RWPE2 (cell line): ENCODE results near the gene PBX3.

Experiments used
- ATAC-seq: fragments of 200-7000 bp; cut with Tn5 transposase; 3 replicates; pipeline ENCODE4 v1.9.1; 2021; ENCODE audit warnings: low read depth
- DNase-seq: peaks from one replicate; pipeline ENCODE4 v3.0.0-alpha.2; 2020; ENCODE audit warnings: low spot score
- H3K27ac ChIP-seq: fragments of 450-650 bp; 2 replicates; pipeline ENCODE4 v1.5.1; 2017; ENCODE audit warnings: mild to moderate bottlenecking; ENCODE audit not compliant: poor library complexity, severe bottlenecking
- H3K27me3 ChIP-seq: fragments of 250-450 bp; sonication (Bioruptor Pico); 2 replicates; pipeline ENCODE4 v1.5.1; 2021; ENCODE audit warnings: mild to moderate bottlenecking, moderate library complexity; ENCODE audit not compliant: insufficient read depth, poor library complexity, severe bottlenecking
- H3K36me3 ChIP-seq: fragments of 250-450 bp; sonication (Bioruptor Pico); 2 replicates; pipeline ENCODE4 v1.5.1; 2020; ENCODE audit warnings: low read depth, mild to moderate bottlenecking, moderate library complexity
- H3K4me1 ChIP-seq: fragments of 250-450 bp; sonication (Bioruptor Pico); 2 replicates; pipeline ENCODE4 v1.5.1; 2021; ENCODE audit warnings: mild to moderate bottlenecking, moderate library complexity; ENCODE audit not compliant: insufficient read depth, poor library complexity, severe bottlenecking
- H3K4me3 ChIP-seq: fragments of 250-450 bp; sonication (Bioruptor Pico); 2 replicates; pipeline ENCODE4 v1.5.1; 2021; ENCODE audit warnings: mild to moderate bottlenecking, moderate library complexity; ENCODE audit not compliant: severe bottlenecking
- H3K9me3 ChIP-seq: fragments of 250-450 bp; sonication (Bioruptor Pico); 2 replicates; pipeline ENCODE4 v1.5.1; 2021; ENCODE audit warnings: mild to moderate bottlenecking, moderate library complexity; ENCODE audit not compliant: severe bottlenecking
- TF ChIP-seq, protein P1 (sequence below): fragments of 450-650 bp; IDR thresholded peaks from one replicate; pipeline ENCODE4 v1.5.1; 2017; ENCODE audit warnings: mild to moderate bottlenecking, moderate library complexity; ENCODE audit not compliant: poor library complexity, severe bottlenecking

The PBX3 gene

DNA sequence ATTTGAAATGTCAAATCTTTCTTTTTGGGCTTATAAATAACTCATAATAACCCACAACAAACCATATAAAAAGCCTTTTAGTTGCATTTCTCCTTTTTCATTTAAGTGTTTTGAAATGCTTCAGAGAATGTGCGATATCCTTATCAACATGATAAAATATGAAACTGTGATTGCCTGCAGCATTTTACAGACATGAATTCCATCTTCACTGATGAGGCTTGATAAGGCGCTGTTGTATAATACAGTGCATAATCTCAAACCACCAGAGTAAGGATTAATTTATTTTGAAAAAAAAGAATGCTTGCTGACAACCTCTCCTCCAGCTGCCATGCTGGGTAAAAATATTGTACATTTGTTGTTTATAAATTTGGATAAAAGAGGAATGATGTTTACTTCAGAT is 216.8 kb downstream of the PBX3 start:
- peaks cover 12% of the 10 kb centered on the region for H3K36me3 ChIP-seq
- no peaks in the 10 kb centered on the region for H3K27me3 ChIP-seq
- TF ChIP-seq, protein P1, sequence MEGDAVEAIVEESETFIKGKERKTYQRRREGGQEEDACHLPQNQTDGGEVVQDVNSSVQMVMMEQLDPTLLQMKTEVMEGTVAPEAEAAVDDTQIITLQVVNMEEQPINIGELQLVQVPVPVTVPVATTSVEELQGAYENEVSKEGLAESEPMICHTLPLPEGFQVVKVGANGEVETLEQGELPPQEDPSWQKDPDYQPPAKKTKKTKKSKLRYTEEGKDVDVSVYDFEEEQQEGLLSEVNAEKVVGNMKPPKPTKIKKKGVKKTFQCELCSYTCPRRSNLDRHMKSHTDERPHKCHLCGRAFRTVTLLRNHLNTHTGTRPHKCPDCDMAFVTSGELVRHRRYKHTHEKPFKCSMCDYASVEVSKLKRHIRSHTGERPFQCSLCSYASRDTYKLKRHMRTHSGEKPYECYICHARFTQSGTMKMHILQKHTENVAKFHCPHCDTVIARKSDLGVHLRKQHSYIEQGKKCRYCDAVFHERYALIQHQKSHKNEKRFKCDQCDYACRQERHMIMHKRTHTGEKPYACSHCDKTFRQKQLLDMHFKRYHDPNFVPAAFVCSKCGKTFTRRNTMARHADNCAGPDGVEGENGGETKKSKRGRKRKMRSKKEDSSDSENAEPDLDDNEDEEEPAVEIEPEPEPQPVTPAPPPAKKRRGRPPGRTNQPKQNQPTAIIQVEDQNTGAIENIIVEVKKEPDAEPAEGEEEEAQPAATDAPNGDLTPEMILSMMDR = no peak
- ATAC-seq (no peak), DNase-seq (no peak)
- no peaks in the 10 kb centered on the region for H3K9me3 ChIP-seq
- no peak overlapping the region for H3K4me3 ChIP-seq
- H3K4me1 ChIP-seq = no peaks in the 10 kb centered on the region
- no peak overlapping the region for H3K27ac ChIP-seq

DNA sequence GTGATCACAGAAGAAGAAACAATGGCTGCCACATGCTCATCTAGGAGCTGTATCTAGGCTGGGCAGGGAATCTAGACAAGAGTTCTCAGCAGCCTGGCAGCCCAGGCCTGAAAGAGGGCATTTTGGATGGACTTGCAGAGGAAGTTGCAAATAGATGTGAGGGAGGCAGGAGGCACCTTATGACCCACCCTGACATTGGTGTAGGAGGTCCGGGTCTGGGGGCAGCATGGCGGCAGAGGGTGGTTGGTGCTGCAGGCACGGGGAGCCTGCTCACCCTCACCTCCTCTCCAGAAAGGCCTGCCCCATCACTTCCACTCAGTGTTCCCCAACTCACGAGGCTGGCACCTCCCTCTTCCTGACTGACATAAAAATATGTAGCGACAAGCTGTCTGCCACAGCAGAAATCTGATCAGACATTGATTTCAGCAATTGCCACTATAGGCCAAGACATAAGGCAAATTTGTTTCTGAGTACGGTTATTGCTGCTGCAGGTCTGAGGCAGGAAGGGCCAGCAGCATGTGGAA is 217.6 kb downstream of the PBX3 start:
- ATAC-seq (no peak), DNase-seq (no peak)
- TF ChIP-seq, protein P1 = no peak
- no peaks in the 10 kb centered on the region for H3K27me3 ChIP-seq
- H3K4me1 ChIP-seq = no peaks in the 10 kb centered on the region
- H3K27ac ChIP-seq = no peak overlapping the region
- peaks cover 12% of the 10 kb centered on the region for H3K36me3 ChIP-seq
- H3K4me3 ChIP-seq = no peak overlapping the region
- H3K9me3 ChIP-seq = no peaks in the 10 kb centered on the region

DNA sequence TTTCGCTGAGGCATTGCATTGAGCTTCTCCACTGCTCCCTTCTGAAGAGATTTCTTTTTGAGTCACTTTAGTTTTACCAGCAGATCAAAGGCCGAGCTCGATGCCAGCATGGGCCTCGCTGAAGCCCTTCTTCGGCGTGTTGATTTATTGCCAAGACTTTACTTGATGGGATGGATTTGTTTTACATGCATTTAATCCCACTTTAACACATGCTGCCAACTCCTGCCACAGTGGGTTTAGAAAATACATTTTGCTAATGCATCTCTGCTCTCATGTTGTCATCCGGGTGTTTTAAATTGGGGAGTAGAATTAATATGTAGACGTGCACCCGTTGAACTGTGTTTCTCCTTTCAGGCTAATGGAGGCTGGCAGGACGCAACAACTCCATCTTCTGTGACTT is 218.3 kb downstream of the PBX3 start:
- H3K36me3 ChIP-seq = peaks cover 12% of the 10 kb centered on the region
- H3K9me3 ChIP-seq = no peaks in the 10 kb centered on the region
- H3K27me3 ChIP-seq = no peaks in the 10 kb centered on the region
- no peak for DNase-seq
- H3K4me3 ChIP-seq = no peak overlapping the region
- no peak overlapping the region for H3K27ac ChIP-seq
- ATAC-seq = no peak
- TF ChIP-seq, protein P1 = no peak
- H3K4me1 ChIP-seq = no peaks in the 10 kb centered on the region

DNA sequence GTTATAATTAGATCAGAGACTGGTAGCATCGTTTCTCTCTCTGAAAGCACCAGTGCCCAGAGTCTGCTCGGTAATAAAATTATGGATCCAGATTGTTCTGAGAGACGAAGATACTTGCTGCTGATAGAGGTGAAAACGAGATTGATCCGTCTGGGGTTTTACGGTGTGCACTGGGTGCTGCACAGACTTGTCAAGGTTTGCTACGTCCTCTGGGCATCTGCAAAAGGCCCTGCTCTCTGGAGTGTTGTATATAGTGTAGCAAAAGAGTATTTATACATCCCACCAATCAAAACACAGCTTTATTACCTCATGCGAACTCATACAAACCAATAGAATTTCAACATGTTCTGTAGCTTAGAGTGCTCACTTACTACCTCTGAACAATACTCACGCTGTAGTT is 219.3 kb downstream of the PBX3 start:
- no peaks in the 10 kb centered on the region for H3K27me3 ChIP-seq
- H3K9me3 ChIP-seq = no peaks in the 10 kb centered on the region
- H3K36me3 ChIP-seq = peaks cover 12% of the 10 kb centered on the region
- H3K27ac ChIP-seq = no peak overlapping the region
- no peak for ATAC-seq
- no peaks in the 10 kb centered on the region for H3K4me1 ChIP-seq
- no peak for DNase-seq
- TF ChIP-seq, protein P1 = no peak
- H3K4me3 ChIP-seq = no peak overlapping the region

DNA sequence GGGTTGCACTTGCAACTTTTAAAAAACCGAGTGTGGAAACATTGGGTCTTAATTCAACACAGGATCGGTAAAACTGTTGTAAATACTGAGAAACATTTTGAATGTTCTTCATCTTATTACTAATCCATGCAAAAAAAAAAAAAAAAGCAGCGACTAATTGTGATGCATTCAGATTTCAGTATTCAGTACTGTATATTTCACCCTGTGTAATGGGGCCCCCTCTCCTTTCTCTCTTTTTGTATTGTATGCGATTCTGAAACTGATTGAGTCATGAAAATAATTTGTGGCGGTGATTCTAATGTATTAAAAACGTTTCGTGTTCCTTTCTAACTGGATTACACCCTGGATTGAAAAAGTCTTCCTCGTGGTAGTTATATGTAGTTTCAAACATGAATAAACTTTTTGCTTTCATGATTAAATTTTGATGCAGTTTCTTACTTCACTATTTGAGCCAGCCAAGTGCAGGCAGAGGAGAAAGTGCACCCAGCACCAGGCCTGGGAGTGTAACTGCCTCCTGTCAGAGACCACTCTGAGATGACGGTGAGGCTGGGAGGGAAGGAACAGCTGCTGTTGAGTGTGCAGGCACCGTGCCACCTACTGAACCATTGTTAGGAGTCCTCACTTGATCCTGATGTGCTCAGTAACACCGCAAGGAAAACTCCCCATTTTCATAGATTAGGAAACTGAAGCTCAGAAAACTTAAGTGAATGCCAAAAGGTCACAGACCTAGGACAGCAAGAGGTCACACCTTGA is 220.0 kb downstream of the PBX3 start:
- TF ChIP-seq, protein P1 = no peak
- Histone ChIP-seq H3K9me3 (no peaks in the 10 kb centered on the region), H3K27ac (no peak overlapping the region), H3K4me3 (no peak overlapping the region), H3K27me3 (no peaks in the 10 kb centered on the region), H3K4me1 (no peaks in the 10 kb centered on the region), H3K36me3 (peaks cover 12% of the 10 kb centered on the region)
- ATAC-seq (no peak), DNase-seq (no peak)
